Measurements from ENCODE around the gene COX10.

Gene COX10

GRCh38 chr17:14143688-14144087 is 74.4 kb downstream of the COX10 start:
- H3K4me3 ChIP-seq (ENCODE audit: control insufficient read depth, low read depth, low read length): no peak overlapping the region
- DNase-seq (ENCODE audit: low read depth): no peak
- no peak for TF ChIP-seq CTCF (IDR thresholded peaks at IDR 0.05; ENCODE audit: control insufficient read depth, insufficient read depth, low read depth, low read length, missing control alignments)

DNA sequence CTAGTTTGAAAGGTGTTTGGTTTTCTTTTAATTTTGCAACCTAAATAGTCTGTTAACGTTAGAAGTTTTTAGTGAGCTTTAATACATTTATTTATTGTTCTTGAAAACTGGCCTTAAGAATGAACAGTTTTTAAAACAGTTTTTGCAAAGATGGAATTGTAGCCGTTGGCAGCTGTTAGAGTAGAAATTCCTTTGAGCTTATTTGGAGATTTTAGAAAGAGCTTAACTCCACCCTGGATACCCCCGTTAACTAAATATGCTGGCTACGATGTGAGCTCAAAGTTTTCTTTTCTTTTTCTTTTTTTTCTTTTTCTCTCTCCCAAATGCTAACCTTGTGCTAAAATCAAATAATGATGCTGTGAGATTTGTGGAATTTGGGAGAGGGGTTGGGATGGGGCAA is 75.2 kb downstream of the COX10 start:
- no peak overlapping the region for H3K4me3 ChIP-seq (ENCODE audit: control insufficient read depth, low read depth, low read length)
- no peak for DNase-seq (ENCODE audit: low read depth)
- no peak for TF ChIP-seq CTCF (IDR thresholded peaks at IDR 0.05; ENCODE audit: control insufficient read depth, insufficient read depth, low read depth, low read length, missing control alignments)

DNA sequence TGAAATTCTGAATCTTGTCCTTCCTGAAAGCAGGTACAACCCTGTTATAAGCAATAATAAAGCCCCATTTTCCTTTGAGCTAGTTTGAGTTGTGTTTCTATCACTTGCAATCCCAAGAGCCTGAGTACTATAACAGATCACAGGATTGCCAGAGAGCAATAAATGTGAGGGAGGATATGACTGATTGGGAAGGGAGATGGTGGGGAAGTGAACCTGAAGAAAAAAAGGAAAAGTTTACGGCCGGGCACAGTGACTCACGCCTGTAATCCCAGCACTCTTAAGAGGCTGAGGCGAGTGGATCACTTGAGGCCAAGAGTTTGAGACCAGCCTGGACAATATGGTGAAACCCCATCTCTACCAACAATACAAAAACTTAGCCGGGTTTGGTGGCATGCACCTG is 80.4 kb downstream of the COX10 start:
- TF ChIP-seq CTCF (IDR thresholded peaks at IDR 0.05; ENCODE audit: control insufficient read depth, insufficient read depth, low read depth, low read length, missing control alignments): no peak
- no peak for DNase-seq (ENCODE audit: low read depth)
- no peak overlapping the region for H3K4me3 ChIP-seq (ENCODE audit: control insufficient read depth, low read depth, low read length)

- DNase-seq (ENCODE audit: low read depth): no peak
- no peak for TF ChIP-seq CTCF (IDR thresholded peaks at IDR 0.05; ENCODE audit: control insufficient read depth, insufficient read depth, low read depth, low read length, missing control alignments)
- no peak overlapping the region for H3K4me3 ChIP-seq (ENCODE audit: control insufficient read depth, low read depth, low read length)
Observed at GRCh38 chr17:14150619-14151018, 81.3 kb downstream of the COX10 start.

DNA sequence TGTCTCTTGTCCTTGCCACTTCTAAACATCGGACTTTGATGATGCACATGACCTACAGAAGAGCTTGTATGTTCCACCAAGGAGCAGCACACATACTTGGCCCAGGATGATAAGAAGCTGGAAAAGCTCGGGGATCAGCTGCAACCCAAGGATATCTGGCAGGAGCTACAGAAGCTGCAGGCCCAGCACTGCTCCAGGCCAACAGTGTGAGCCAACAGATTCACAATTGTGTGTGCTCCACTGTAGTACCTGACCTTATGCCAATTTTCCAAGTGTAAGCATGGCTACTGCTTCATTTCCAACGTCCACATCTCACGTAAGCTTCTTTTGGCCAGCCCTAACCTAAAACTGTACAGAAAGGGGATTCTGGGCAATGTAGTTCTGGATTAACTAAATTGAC is 83.4 kb downstream of the COX10 start:
- no peak for DNase-seq (ENCODE audit: low read depth)
- H3K4me3 ChIP-seq (ENCODE audit: control insufficient read depth, low read depth, low read length): no peak overlapping the region
- no peak for TF ChIP-seq CTCF (IDR thresholded peaks at IDR 0.05; ENCODE audit: control insufficient read depth, insufficient read depth, low read depth, low read length, missing control alignments)

GRCh38 chr17:14153374-14153773 is 84.1 kb downstream of the COX10 start:
- no peak for TF ChIP-seq CTCF (IDR thresholded peaks at IDR 0.05; ENCODE audit: control insufficient read depth, insufficient read depth, low read depth, low read length, missing control alignments)
- no peak for DNase-seq (ENCODE audit: low read depth)
- H3K4me3 ChIP-seq (ENCODE audit: control insufficient read depth, low read depth, low read length): no peak overlapping the region

- peak; percentile 82 for DNase-seq (ENCODE audit: low read depth)
- TF ChIP-seq CTCF (IDR thresholded peaks at IDR 0.05; ENCODE audit: control insufficient read depth, insufficient read depth, low read depth, low read length, missing control alignments): no peak
- H3K4me3 ChIP-seq (ENCODE audit: control insufficient read depth, low read depth, low read length): no peak overlapping the region
Observed at GRCh38 chr17:14156689-14157088, 87.4 kb downstream of the COX10 start.

Data from AG09309 (cell line).